ENCODE measurements around the gene SKAP1. TPM values are rescaled to one million over a fixed set of nuclear protein-coding genes. Genes with fewer than 3 reads are reported as not detected.

Gene SKAP1
- total and polyA plus RNA-seq, 8 donors: 2.4 to 4.4 (median 3.2) TPM; not detected in 2

DNA sequence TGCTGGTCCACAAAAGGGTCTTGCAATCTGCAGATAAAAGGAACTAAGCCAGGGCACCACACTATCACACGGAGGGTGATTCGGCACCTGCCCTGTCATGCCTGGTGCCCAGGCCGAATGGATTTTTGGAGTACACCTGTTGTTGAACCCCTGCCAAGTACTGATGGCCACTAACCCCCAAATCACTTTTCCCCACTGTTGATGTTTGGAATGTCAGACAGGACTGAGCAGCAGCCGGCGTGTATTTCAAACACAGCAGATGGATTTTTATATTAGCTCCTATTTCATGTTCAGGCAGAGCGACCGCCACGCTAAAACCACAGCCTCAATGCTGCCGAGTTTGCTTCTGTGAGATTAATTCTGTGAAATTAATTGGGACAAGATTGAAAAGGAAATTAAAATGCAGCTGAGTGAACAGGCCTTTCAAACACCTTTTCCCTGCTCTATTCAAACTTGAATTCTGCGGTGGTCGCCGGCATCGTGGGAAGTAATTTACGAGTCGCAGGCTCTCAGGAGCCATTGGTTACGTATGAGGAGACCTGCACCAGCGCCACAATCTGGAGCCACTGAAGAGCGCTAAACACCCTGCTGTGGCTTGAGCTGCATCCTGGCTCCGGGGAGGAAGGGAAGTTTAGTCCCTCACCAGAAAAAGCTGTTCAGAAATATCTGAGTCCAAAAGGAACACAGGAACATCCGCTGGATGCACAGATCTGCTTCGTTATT lies 274.0 kb downstream of the SKAP1 start:
- Histone ChIP-seq H3K36me3 (no peaks in the 10 kb centered on the region), H3K27ac (no peak overlapping the region), H3K4me1 (peaks cover 0 to 27% (median 6%) of the 10 kb centered on the region in 4 donors), H3K27me3 (peaks cover 0 to 36% (median 0%) of the 10 kb centered on the region in 3 donors), H3K9me3 (no peaks in the 10 kb centered on the region), H3K4me3 (no peak overlapping the region)
- intact Hi-C loops (cut with DNase I; ENCODE audit: low total_unique reads): no loop called here
- TF ChIP-seq POLR2AphosphoS5 (IDR thresholded peaks at IDR 0.05) (no peak), EP300 (IDR thresholded peaks at IDR 0.05) (no peak), POLR2A (IDR thresholded peaks at IDR 0.05) (no peak)
- DNase-seq: no peak
- 67 to 78% (median 74%) methylated on average over 21 of the region's 21 CpGs for WGBS, 5 donors

DNA sequence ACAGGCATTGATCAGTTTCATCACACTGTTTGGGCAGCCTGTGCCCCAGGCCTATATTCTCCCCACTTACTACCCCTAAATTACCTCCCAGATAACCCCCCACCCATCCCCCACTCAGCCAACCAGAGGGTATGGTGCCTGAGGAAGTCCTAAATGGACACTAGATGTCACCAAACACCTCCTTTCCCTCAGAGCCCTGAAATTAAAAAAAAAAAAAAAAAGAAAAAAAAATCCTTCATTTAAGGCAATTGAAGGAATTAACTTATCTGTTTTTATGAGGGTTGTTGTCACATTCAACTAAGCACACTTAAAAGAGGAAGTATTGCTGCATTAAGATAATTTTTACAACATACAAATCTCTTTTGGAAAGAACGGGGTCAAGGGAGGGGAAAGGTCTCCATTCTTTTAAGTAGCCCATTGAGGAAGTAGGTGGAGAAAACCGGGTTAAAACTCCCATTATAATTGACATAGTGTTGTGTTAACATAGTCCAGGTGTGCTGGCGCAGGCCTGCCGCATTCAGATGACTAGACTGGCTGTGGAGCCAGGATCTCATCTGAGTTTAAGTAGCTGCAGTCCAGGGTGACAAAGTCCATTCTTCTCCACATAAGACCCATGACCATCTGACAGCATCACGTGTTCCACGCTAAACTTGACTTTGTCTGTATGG lies 276.2 kb downstream of the SKAP1 start:
- WGBS, 5 donors: 15 to 33% (median 25%) methylated on average over 6 of the region's 6 CpGs
- TF ChIP-seq, protein P1, sequence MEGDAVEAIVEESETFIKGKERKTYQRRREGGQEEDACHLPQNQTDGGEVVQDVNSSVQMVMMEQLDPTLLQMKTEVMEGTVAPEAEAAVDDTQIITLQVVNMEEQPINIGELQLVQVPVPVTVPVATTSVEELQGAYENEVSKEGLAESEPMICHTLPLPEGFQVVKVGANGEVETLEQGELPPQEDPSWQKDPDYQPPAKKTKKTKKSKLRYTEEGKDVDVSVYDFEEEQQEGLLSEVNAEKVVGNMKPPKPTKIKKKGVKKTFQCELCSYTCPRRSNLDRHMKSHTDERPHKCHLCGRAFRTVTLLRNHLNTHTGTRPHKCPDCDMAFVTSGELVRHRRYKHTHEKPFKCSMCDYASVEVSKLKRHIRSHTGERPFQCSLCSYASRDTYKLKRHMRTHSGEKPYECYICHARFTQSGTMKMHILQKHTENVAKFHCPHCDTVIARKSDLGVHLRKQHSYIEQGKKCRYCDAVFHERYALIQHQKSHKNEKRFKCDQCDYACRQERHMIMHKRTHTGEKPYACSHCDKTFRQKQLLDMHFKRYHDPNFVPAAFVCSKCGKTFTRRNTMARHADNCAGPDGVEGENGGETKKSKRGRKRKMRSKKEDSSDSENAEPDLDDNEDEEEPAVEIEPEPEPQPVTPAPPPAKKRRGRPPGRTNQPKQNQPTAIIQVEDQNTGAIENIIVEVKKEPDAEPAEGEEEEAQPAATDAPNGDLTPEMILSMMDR (IDR thresholded peaks at IDR 0.05): peak in 5 of 7 experiments; percentile 11 to 56 (median 26)
- TF ChIP-seq POLR2A (IDR thresholded peaks at IDR 0.05): no peak
- TF ChIP-seq POLR2AphosphoS5 (IDR thresholded peaks at IDR 0.05): no peak
- TF ChIP-seq EP300 (IDR thresholded peaks at IDR 0.05): no peak
- Histone ChIP-seq H3K4me1 (peaks cover 0 to 12% (median 6%) of the 10 kb centered on the region in 4 donors), H3K27me3 (peaks cover 0 to 59% (median 8%) of the 10 kb centered on the region in 3 donors), H3K9me3 (no peaks in the 10 kb centered on the region), H3K36me3 (no peaks in the 10 kb centered on the region), H3K27ac (peak overlapping the region in 1 of 5 donors; percentile 4), H3K4me3 (no peak overlapping the region)
- intact Hi-C loops (cut with DNase I; ENCODE audit: low total_unique reads): no loop called here
- peak; percentile 51 to 80 for DNase-seq

DNA sequence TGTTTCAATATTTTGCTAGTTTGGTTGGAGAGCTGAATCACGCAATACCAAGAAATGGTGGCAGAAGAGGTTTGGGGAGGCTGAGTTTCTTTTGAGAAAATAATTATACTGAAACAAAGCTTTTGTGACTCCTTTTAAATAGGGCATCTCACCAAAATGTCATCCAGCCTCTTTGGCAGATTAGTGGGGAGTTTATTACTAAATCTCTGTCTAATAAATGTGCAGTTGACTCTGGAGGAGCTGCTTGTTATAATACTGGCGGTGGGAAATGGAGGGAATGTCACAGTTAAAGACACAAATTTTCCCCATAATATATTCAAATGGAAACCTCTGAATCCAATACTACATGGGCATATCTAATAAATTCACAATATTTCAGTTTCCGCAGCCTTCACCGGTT lies 277.7 kb downstream of the SKAP1 start:
- Histone ChIP-seq H3K4me1 (peaks cover 0 to 12% (median 6%) of the 10 kb centered on the region in 4 donors), H3K9me3 (no peaks in the 10 kb centered on the region), H3K27ac (no peak overlapping the region), H3K27me3 (peaks cover 0 to 74% (median 12%) of the 10 kb centered on the region in 3 donors), H3K36me3 (no peaks in the 10 kb centered on the region), H3K4me3 (no peak overlapping the region)
- intact Hi-C loops (cut with DNase I; ENCODE audit: low total_unique reads): no loop called here
- WGBS, 5 donors: 69 to 92% (median 73%) methylated on average over 4 of the region's 4 CpGs
- no peak for DNase-seq
- TF ChIP-seq POLR2AphosphoS5 (IDR thresholded peaks at IDR 0.05) (no peak), EP300 (IDR thresholded peaks at IDR 0.05) (no peak), POLR2A (IDR thresholded peaks at IDR 0.05) (no peak)
- TF ChIP-seq, protein P1 (IDR thresholded peaks at IDR 0.05): no peak

GRCh38 chr17:48151220-48151619 lies 278.8 kb downstream of the SKAP1 start:
- intact Hi-C loops (cut with DNase I; ENCODE audit: low total_unique reads): no loop called here
- TF ChIP-seq, protein P1 (IDR thresholded peaks at IDR 0.05): no peak
- TF ChIP-seq POLR2AphosphoS5 (IDR thresholded peaks at IDR 0.05) (no peak), EP300 (IDR thresholded peaks at IDR 0.05) (no peak), POLR2A (IDR thresholded peaks at IDR 0.05) (no peak)
- H3K36me3 ChIP-seq: no peaks in the 10 kb centered on the region
- H3K27me3 ChIP-seq: peaks cover 0 to 85% (median 12%) of the 10 kb centered on the region in 3 donors
- no peak overlapping the region for H3K4me3 ChIP-seq
- peaks cover 0 to 12% (median 6%) of the 10 kb centered on the region in 4 donors for H3K4me1 ChIP-seq
- no peaks in the 10 kb centered on the region for H3K9me3 ChIP-seq
- 75 to 84% (median 82%) methylated on average over 3 of the region's 3 CpGs for WGBS, 5 donors
- H3K27ac ChIP-seq: no peak overlapping the region
- no peak for DNase-seq

Measured in stomach (tissue), 9 donors.